GM12872 (cell line): ENCODE measurements around the gene MGAT5B.

Source experiments
- TF ChIP-seq, protein P1 (sequence below): IDR thresholded peaks from 3 replicates; pipeline ENCODE4 v1.5.1; 2011; ENCODE audit warnings: low read depth, mild to moderate bottlenecking, low read length, moderate library complexity; ENCODE audit not compliant: insufficient read depth

Gene MGAT5B

GRCh38 chr17:76932402-76933333, 64.5 kb downstream of the MGAT5B start:
- TF ChIP-seq, protein P1, sequence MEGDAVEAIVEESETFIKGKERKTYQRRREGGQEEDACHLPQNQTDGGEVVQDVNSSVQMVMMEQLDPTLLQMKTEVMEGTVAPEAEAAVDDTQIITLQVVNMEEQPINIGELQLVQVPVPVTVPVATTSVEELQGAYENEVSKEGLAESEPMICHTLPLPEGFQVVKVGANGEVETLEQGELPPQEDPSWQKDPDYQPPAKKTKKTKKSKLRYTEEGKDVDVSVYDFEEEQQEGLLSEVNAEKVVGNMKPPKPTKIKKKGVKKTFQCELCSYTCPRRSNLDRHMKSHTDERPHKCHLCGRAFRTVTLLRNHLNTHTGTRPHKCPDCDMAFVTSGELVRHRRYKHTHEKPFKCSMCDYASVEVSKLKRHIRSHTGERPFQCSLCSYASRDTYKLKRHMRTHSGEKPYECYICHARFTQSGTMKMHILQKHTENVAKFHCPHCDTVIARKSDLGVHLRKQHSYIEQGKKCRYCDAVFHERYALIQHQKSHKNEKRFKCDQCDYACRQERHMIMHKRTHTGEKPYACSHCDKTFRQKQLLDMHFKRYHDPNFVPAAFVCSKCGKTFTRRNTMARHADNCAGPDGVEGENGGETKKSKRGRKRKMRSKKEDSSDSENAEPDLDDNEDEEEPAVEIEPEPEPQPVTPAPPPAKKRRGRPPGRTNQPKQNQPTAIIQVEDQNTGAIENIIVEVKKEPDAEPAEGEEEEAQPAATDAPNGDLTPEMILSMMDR = no peak

DNA sequence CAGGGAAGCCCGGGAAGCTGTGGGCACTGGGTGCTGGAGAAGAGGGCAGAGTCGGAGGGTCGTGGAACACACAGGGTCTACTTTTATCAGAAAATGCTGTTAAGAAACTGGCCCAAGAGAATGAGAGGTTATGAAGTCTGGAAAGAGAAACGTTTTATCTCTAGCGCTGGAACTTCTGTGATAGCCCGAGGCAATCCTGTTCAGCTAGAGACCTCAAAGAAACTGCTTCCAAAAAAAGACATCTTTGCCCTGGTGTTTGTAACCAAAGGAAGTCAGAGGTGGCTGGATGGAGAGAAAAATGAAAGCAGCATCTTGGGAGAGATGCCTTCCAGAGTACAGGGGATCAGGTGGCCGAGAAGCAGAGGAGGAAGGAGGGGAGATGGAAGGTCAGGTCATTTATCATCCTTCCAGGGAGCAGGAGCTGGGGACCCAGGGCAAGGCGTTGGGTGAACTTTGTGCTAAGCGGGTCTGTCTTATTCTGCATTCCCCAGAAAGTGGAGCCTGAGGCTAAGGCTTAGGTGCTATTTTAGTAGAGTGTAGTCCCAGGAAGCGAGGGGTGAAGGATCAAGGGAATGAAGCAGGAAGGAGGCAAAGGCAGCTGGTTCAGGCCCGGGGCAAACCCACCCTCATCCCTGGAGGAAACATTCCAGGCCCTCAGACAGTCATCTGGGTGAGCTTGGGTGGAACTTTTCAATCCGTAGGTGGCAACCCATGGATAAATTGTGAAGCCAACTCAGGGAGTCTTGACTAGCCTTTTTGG, 66.5 kb downstream of the MGAT5B start:
- TF ChIP-seq, protein P1 = no peak

GRCh38 chr17:76935331-76935730, 67.1 kb downstream of the MGAT5B start:
- TF ChIP-seq, protein P1 = no peak

DNA sequence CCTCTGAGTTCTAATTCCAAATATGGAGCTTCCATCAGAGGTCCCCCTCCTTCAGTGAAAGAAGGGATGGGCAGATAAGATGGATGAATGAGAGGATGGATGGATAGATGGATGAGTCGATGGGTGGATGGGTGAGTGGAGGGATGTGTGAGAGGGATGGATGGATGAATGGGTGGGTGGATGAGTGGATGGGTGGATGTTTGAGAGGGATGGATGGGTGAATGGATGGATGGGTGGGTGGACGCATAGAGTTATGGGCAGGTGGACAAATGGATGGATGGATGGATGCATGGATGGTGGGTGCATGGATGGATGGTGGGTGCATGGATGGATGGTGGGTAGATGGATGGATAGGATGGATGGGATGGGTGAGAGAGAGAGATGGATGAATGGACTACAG, 69.0 kb downstream of the MGAT5B start:
- TF ChIP-seq, protein P1 = no peak

DNA sequence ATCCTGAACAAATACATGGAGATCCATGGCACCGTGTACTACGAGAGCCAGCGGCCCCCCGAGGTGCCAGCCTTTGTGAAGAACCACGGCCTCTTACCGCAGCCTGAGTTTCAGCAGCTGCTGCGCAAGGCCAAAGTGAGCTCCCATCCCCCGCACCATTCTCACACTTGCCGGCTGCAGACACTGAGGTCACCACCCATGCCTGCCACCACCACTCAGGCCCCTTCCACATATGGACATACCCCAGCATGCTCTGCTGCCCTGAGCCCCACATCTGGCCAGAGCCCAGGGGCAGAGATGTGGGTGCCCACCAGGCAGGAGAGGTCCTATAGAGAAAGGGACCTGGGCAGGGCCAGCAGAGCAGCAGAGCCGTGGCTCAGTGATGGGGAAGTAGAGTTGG, 69.8 kb downstream of the MGAT5B start:
- TF ChIP-seq, protein P1 = no peak

GRCh38 chr17:76940295-76940694, 72.1 kb downstream of the MGAT5B start:
- TF ChIP-seq, protein P1 = no peak

DNA sequence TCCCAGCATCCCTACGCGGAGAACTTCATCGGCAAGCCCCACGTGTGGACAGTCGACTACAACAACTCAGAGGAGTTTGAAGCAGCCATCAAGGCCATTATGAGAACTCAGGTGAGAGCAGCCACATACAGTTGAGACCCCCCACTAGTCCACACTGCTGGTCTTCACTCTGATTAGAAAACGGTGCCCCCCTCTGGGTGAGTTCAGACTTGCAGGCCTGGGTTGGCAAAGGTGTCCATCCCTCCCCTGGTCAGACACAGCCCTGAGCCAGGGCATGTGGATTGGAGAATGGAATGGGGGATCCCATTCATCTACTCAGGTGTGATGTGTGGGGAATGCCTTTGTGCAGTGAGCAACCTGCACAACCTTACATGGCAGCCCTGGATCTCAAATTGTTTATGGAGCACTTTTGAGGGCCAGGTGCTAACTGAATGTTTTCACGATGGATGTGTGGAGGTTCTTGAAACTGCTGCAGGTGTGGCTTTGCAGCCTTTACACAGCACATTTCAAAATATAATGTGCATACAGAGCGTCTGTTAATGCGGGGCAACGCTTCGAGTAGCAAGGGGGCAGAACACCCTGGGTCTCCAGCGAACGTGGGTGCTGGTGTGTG, 72.6 kb downstream of the MGAT5B start:
- TF ChIP-seq, protein P1 = 0 out of 3 replicates have a peak, but pooled peaks have one; percentile 0
